ENCODE results near the gene CAMK1G.

Gene CAMK1G

DNA sequence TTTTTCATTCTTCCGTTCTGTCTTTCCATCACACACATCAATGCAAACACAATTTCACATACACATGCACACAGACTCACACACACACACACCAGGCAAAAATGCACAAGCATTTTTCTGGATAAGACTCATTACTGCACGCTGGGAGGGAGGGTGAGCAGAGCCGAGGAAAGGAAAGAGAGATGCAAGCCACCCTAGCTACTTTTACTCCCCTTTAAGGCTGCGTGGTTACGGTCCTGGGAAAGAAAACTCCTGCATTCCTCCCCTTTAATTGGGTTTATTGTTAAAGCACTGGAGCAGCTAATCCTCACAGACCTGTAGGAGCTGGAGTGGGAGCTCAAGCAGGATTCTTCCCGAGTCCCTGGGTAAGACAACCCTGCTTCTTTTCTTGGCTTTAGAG lies at the start of gene CAMK1G:
TSS of gene CAMK1G (plus strand) at position 307 of the 400 bp plus-strand sequence. CDS start 11,270 bp downstream, outside the sequence.
- Histone ChIP-seq H3K27me3 (ENCODE audit: low read depth, low read length) (peaks cover 14% of the 10 kb centered on the region), H3K4me3 (ENCODE audit: low read depth in 1 of 2, low read length in 2 of 2) (no peak within 1 kb of the TSS), H3K4me1 (ENCODE audit: control insufficient read depth in 1 of 2, insufficient read depth in 2 of 2, low read length in 2 of 2) (peaks cover 0 to 14% of the 10 kb centered on the region in 2 donors), H3K9me3 (ENCODE audit: control insufficient read depth in 1 of 2, low read length in 2 of 2) (no peaks in the 10 kb centered on the region), H3K27ac (ENCODE audit: low read length) (no peak within 1 kb of the TSS), H3K36me3 (ENCODE audit: control insufficient read depth in 1 of 2, insufficient read depth in 2 of 2, low read length in 2 of 2) (no peaks in the 10 kb centered on the region)

DNA sequence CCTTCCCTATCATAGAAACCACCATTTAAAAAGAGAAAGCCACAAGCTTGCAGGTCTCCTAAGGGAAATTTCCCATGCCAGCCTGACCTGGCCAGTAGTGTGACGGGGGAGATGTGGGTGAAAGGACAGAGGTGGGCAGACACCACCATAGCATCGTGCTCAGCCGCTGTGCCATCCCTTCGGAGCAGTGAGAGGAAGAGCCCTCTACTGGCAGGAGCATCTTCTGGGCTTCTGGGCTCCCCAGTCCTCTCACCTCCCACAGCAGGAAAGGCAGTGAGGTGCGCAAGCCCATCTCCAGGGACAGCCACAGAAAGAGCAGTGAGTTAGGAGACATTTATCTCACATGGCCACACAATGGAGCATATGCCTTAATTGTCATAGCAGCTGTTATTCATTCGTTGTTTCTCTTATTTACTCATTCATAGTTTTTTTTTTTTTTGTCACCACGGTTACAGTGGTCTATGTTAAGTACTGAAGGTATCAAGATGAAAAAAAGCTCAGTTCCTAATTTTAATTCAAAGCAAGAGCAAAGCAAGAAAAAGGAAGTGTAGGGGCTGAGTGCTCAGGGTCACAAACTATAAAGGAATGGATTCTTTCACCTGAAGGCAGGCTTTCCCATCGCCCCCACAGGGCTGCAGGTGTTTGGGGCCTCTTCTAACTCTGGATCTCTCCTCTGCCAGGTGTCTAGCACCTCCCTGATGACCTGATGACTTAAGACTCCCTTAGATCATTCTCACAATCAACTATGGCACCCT lies 48.8 kb upstream of the CAMK1G start:
- Histone ChIP-seq H3K4me3 (ENCODE audit: low read depth in 1 of 2, low read length in 2 of 2) (no peak overlapping the region), H3K36me3 (ENCODE audit: control insufficient read depth in 1 of 2, insufficient read depth in 2 of 2, low read length in 2 of 2) (no peaks in the 10 kb centered on the region), H3K27ac (ENCODE audit: low read length) (no peak overlapping the region), H3K27me3 (ENCODE audit: low read depth, low read length) (no peaks in the 10 kb centered on the region), H3K9me3 (ENCODE audit: control insufficient read depth in 1 of 2, low read length in 2 of 2) (no peaks in the 10 kb centered on the region), H3K4me1 (ENCODE audit: control insufficient read depth in 1 of 2, insufficient read depth in 2 of 2, low read length in 2 of 2) (no peaks in the 10 kb centered on the region)

DNA sequence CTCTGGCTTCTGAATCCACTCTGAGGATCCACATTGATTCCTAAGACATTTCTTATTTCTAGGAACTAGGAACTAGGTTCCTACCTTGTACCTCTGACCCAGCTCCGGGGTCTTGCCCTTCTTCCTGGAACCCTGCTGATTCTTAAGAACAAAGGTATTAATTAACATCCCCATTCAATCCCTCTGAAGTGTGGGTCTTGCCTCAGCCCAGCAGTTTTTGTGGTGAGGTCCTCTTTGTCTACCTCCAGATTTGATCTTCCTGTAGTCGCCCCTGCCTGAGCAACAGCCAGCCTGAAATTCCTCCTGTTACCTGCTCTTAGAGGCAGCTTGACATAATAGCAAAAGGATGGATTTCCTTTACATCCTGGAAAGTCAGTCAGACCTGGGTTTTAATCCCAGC lies 46.7 kb upstream of the CAMK1G start:
- H3K4me1 ChIP-seq (ENCODE audit: control insufficient read depth in 1 of 2, insufficient read depth in 2 of 2, low read length in 2 of 2), result no peaks in the 10 kb centered on the region
- no peaks in the 10 kb centered on the region for H3K27me3 ChIP-seq (ENCODE audit: low read depth, low read length)
- no peaks in the 10 kb centered on the region for H3K9me3 ChIP-seq (ENCODE audit: control insufficient read depth in 1 of 2, low read length in 2 of 2)
- H3K36me3 ChIP-seq (ENCODE audit: control insufficient read depth in 1 of 2, insufficient read depth in 2 of 2, low read length in 2 of 2), result no peaks in the 10 kb centered on the region
- no peak overlapping the region for H3K27ac ChIP-seq (ENCODE audit: low read length)
- H3K4me3 ChIP-seq (ENCODE audit: low read depth in 1 of 2, low read length in 2 of 2), result no peak overlapping the region

DNA sequence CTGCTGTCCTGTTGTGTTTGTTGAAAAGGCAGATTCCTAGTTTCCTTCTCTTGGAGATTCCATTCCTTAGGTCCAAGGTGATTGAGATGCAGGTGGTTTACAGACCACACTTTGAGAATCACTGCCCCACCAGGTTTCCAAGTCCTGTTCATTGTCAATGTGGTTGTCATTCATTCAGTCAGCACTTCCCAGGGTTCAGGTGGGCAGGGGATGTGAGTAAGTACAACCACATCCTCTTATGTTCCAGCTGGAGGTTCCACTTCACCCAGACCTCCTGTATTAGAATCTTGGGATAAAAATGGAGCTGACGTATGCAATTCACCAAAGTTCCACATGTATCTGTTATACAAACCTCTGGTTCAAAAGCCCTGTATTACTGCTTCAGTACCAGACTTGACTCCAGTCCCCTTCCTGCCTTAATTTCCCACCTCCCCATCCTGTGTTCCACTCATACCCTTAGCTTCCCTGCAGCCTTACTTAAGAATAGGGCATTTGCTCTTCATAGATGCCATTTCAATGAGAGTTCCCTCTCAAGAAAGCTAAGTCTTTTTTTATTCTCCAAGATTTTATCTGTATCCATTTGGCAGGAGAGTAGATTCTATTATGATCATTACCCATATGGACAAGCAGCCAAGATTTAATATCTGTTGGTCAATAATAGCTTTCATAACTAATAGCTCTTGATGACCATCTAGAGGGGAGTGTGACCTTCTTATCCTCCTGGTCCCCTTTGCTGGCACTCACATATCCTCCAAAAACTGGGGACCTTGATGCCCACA lies 46.0 kb upstream of the CAMK1G start:
- Histone ChIP-seq H3K36me3 (ENCODE audit: control insufficient read depth in 1 of 2, insufficient read depth in 2 of 2, low read length in 2 of 2) (no peaks in the 10 kb centered on the region), H3K4me1 (ENCODE audit: control insufficient read depth in 1 of 2, insufficient read depth in 2 of 2, low read length in 2 of 2) (no peaks in the 10 kb centered on the region), H3K9me3 (ENCODE audit: control insufficient read depth in 1 of 2, low read length in 2 of 2) (no peaks in the 10 kb centered on the region), H3K4me3 (ENCODE audit: low read depth in 1 of 2, low read length in 2 of 2) (no peak overlapping the region), H3K27me3 (ENCODE audit: low read depth, low read length) (no peaks in the 10 kb centered on the region), H3K27ac (ENCODE audit: low read length) (no peak overlapping the region)

DNA sequence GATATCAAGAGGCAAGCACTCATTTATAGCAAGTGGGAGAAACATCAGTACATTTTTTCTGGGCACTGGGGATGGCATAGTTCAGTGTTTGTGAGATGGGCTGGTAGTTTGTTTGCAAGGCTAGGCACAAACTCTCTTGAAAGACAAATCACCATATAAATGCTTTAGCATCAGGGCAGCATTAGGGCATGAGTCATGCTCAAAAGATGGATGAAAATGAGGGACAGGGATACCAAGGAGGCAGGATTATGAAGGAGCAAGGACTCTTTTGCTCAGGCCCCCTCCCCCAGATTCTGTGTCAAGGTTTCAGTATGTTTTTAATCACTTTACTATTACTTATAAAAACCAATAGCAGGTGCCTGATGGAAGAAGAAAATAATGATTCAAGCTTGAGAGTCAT lies 43.9 kb upstream of the CAMK1G start:
- H3K4me3 ChIP-seq (ENCODE audit: low read depth in 1 of 2, low read length in 2 of 2), result no peak overlapping the region
- H3K27ac ChIP-seq (ENCODE audit: low read length), result no peak overlapping the region
- no peaks in the 10 kb centered on the region for H3K9me3 ChIP-seq (ENCODE audit: control insufficient read depth in 1 of 2, low read length in 2 of 2)
- H3K36me3 ChIP-seq (ENCODE audit: control insufficient read depth in 1 of 2, insufficient read depth in 2 of 2, low read length in 2 of 2), result no peaks in the 10 kb centered on the region
- no peaks in the 10 kb centered on the region for H3K27me3 ChIP-seq (ENCODE audit: low read depth, low read length)
- H3K4me1 ChIP-seq (ENCODE audit: control insufficient read depth in 1 of 2, insufficient read depth in 2 of 2, low read length in 2 of 2), result no peaks in the 10 kb centered on the region

DNA sequence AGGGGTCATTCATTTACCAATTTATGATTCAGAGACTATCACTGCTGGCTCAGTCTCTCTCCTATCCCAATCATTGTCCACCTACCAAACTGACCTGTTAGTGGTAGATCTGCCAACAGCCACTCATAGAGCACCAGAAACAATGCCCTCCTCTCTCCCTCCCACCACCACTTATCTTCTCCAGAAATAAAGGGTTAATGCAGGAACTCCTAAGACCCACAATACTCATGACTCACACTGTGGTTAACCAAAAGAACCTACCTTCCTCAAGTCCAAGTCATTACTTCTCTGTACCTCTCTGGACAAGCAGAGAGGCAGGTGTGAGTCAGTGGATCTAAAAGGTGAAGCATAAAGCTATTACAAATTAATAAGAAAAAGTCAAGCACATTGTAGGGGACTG lies 40.9 kb upstream of the CAMK1G start:
- Histone ChIP-seq H3K4me3 (ENCODE audit: low read depth in 1 of 2, low read length in 2 of 2) (no peak overlapping the region), H3K9me3 (ENCODE audit: control insufficient read depth in 1 of 2, low read length in 2 of 2) (no peaks in the 10 kb centered on the region), H3K4me1 (ENCODE audit: control insufficient read depth in 1 of 2, insufficient read depth in 2 of 2, low read length in 2 of 2) (no peaks in the 10 kb centered on the region), H3K36me3 (ENCODE audit: control insufficient read depth in 1 of 2, insufficient read depth in 2 of 2, low read length in 2 of 2) (no peaks in the 10 kb centered on the region), H3K27ac (ENCODE audit: low read length) (no peak overlapping the region), H3K27me3 (ENCODE audit: low read depth, low read length) (no peaks in the 10 kb centered on the region)

DNA sequence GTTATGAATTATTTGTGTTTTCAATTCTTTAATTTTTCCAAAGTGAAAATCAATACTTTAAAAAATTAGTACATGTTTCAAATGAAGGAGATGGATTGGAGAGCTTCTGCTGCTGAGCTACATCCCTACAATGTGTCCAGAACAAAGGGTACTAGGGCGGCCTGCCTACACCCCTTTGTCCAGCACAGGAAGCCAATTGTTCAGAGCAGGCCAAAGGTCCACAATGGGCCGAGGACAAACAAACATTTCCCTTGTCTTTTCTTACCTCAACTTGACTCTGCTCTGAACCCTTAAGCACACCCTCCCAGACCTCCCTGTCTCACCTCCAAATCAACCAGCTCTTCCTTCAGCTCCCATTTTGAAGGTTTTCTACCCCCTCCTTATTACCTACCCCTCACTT lies 39.4 kb upstream of the CAMK1G start:
- Histone ChIP-seq H3K4me1 (ENCODE audit: control insufficient read depth in 1 of 2, insufficient read depth in 2 of 2, low read length in 2 of 2) (no peaks in the 10 kb centered on the region), H3K4me3 (ENCODE audit: low read depth in 1 of 2, low read length in 2 of 2) (no peak overlapping the region), H3K27me3 (ENCODE audit: low read depth, low read length) (no peaks in the 10 kb centered on the region), H3K9me3 (ENCODE audit: control insufficient read depth in 1 of 2, low read length in 2 of 2) (no peaks in the 10 kb centered on the region), H3K27ac (ENCODE audit: low read length) (no peak overlapping the region), H3K36me3 (ENCODE audit: control insufficient read depth in 1 of 2, insufficient read depth in 2 of 2, low read length in 2 of 2) (no peaks in the 10 kb centered on the region)

DNA sequence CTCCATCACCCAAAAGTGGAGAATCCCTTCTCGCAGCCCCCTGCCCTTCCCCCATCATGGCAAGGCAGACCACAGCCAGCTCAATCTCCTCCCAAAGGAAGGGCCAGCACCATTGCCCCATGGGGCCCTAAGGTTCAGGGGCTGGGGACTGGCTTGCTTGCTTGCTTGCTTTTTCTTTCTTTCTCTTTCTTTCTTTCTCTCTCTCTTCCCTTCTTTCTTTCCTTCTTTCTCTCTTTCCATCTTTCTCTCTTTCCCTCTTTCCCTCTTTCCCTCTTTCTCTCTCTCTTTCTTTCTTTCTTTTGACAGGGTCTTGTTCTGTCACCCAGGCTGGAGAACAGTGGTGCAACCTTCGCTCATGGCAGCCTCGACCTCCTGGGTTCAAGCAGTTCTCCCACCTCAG lies 38.1 kb upstream of the CAMK1G start:
- Histone ChIP-seq H3K27ac (ENCODE audit: low read length) (no peak overlapping the region), H3K27me3 (ENCODE audit: low read depth, low read length) (no peaks in the 10 kb centered on the region), H3K4me1 (ENCODE audit: control insufficient read depth in 1 of 2, insufficient read depth in 2 of 2, low read length in 2 of 2) (no peaks in the 10 kb centered on the region), H3K9me3 (ENCODE audit: control insufficient read depth in 1 of 2, low read length in 2 of 2) (no peaks in the 10 kb centered on the region), H3K36me3 (ENCODE audit: control insufficient read depth in 1 of 2, insufficient read depth in 2 of 2, low read length in 2 of 2) (no peaks in the 10 kb centered on the region), H3K4me3 (ENCODE audit: low read depth in 1 of 2, low read length in 2 of 2) (no peak overlapping the region)

DNA sequence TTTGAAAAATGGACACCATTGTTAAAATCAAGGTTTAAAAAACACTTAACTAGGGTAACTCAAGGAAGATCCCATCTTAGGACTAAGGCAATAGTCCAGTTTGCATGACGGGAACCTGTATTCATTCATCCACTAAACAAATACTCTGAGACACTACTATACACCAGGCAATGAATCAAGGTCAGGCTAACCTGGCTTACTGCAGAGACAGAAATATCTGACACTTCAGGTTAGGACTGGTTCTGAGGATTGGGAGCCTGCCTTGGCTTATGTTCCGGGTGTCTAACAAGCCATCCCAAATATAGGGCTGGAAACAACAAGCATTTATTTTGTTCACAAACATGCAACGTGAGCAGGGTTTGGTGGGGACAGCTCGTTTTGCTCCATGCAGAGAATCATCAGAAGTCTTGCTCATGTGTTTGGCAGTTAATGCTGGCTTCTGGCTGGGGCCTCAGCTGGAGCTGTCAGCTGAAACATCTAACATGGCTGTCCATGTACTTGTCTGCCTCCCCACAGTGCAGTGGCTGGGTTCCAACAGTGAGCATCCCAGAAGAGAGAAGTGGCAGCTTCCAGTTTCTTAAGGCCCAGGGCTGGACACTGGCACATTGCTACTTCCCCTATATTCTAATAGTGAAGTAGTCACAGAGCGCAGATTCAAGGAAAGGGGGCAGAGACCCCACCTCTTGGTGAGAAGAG lies 37.0 kb upstream of the CAMK1G start:
- H3K4me3 ChIP-seq (ENCODE audit: low read depth in 1 of 2, low read length in 2 of 2), result no peak overlapping the region
- no peaks in the 10 kb centered on the region for H3K4me1 ChIP-seq (ENCODE audit: control insufficient read depth in 1 of 2, insufficient read depth in 2 of 2, low read length in 2 of 2)
- no peaks in the 10 kb centered on the region for H3K9me3 ChIP-seq (ENCODE audit: control insufficient read depth in 1 of 2, low read length in 2 of 2)
- H3K36me3 ChIP-seq (ENCODE audit: control insufficient read depth in 1 of 2, insufficient read depth in 2 of 2, low read length in 2 of 2), result no peaks in the 10 kb centered on the region
- H3K27me3 ChIP-seq (ENCODE audit: low read depth, low read length), result no peaks in the 10 kb centered on the region
- no peak overlapping the region for H3K27ac ChIP-seq (ENCODE audit: low read length)

DNA sequence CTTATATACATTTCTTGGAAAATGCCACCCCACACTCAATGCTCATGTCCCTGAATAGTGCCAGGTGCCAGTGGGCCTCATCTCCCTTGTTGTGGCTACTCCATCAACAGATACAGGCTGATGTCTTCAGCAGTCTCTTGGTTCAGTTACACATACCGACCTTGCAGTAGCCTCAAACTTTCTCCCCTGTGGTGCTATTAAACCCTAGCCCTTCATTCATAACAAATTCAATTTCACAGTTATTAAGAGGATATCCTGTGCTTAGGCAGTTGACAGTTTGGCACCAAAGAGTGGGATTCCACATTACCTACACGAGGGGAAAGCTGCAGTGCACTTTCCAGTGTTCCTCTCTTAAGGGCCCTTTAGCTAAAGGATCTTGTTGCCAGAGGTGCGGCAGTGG lies 35.9 kb upstream of the CAMK1G start:
- H3K27ac ChIP-seq (ENCODE audit: low read length), result no peak overlapping the region
- H3K4me1 ChIP-seq (ENCODE audit: control insufficient read depth in 1 of 2, insufficient read depth in 2 of 2, low read length in 2 of 2), result no peaks in the 10 kb centered on the region
- no peaks in the 10 kb centered on the region for H3K27me3 ChIP-seq (ENCODE audit: low read depth, low read length)
- H3K36me3 ChIP-seq (ENCODE audit: control insufficient read depth in 1 of 2, insufficient read depth in 2 of 2, low read length in 2 of 2), result no peaks in the 10 kb centered on the region
- H3K4me3 ChIP-seq (ENCODE audit: low read depth in 1 of 2, low read length in 2 of 2), result no peak overlapping the region
- H3K9me3 ChIP-seq (ENCODE audit: control insufficient read depth in 1 of 2, low read length in 2 of 2), result no peaks in the 10 kb centered on the region

DNA sequence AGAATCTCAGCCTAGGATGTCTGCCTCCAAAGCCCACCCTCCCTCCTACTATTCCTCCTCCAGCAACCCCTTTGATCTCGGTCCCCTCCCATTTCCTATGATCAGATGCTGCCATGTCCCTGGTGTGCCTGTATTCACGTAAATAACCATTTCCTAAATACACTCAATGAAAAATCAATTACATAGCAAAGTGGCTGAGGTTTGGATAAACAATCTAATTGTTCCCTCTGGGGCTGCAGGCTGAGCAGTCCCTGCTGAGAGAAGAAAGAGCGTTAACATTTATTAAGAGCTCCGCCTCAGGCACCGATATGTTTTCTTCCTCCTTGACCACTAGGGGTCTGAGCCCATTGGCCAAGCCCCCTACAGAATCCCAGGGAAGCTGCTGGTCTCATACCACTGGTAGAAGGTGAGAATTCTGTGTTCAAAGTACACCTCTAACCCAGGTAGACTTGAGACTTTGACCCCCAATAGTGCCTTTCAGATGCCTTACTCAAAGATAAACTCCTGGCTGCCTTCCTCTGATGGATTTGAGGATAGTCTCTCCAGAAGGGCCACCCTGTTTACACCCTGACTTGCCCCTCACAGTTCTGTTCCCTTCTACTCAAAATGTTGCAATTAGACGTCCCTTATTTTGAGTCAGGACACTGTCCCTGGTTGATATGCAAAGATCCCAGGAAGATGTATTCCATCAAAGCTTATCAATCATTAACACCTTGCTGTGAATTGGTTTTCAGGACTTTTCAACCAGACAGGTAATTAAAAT lies 33.9 kb upstream of the CAMK1G start:
- Histone ChIP-seq H3K4me1 (ENCODE audit: control insufficient read depth in 1 of 2, insufficient read depth in 2 of 2, low read length in 2 of 2) (no peaks in the 10 kb centered on the region), H3K36me3 (ENCODE audit: control insufficient read depth in 1 of 2, insufficient read depth in 2 of 2, low read length in 2 of 2) (no peaks in the 10 kb centered on the region), H3K27ac (ENCODE audit: low read length) (no peak overlapping the region)

More for the DNA sequence above, 33.9 kb upstream of the CAMK1G start:
- H3K9me3 ChIP-seq (ENCODE audit: control insufficient read depth in 1 of 2, low read length in 2 of 2), result no peaks in the 10 kb centered on the region
- no peaks in the 10 kb centered on the region for H3K27me3 ChIP-seq (ENCODE audit: low read depth, low read length)
- H3K4me3 ChIP-seq (ENCODE audit: low read depth in 1 of 2, low read length in 2 of 2), result no peak overlapping the region
